Bone marrow (tissue), 2 donors: ENCODE measurements around the gene KMT5C.

Experiments used
- DNase-seq, 2 donors: peaks; one replicate each; lab custom pipeline; 2025; lab: John Stamatoyannopoulos, UW

Gene KMT5C

DNA sequence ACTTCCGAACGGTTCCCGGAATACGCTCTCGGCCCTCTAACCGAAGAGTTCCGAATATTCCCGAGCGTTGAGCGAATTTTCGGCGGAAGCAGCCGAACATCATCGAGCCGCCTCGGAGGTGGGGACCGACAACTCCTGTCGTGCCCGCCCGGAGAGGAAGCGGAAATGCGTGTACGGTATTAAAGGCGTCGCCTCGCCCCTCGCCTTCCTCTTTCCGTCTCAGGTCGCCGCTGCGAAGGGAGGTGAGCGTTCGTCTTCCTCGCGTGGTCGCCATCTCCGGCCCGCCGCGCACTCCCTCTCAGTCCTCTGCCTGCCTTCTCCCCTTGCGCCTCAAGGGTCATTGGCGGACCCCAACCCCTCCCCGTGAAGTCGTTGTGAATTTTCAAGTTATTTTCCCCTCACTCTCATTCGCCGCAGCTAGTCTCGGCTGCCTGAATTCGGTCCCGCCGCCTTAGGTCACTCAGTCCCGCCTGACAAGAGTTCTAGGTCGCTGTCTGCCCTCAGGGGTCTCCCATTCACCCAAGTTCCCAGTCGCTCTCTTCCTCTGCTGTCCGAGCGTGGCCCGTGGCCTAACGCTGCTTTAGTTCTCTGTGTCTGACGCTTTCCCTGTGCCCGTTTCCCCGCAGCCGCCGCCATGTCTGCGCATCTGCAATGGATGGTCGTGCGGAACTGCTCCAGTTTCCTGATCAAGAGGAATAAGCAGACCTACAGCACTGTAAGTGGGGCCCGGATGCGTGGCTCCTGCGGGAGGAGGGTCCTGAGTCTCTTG lies 46.2 kb downstream of the KMT5C start, which contains the start of gene RPL28:
Gene RPL28, plus strand, starts transcription at position 209 of the 769 bp plus-strand sequence. Its CDS starts 426 bp downstream, at position 635.
- DNase-seq, result peak; percentile 94 to 97

DNA sequence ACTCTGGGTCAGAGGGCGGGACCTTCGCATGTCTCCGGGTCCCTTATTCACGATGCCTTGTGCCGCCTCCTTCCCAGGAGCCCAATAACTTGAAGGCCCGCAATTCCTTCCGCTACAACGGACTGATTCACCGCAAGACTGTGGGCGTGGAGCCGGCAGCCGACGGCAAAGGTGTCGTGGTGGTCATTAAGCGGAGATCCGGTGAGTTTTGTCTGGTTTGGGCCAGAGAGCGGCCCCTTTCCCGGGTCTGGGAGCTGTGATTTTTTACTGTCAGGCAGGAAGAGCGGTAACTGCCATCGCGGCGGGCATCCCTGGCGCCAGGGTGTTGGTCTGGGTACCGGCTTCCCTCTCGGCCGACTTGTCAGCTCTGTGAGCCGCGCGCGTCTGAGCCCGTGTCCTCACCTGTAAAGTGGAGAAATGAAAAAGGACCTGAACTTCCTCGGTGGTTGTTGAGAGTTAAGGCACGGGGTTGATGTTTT lies 46.9 kb downstream of the KMT5C start:
- DNase-seq, result no peak

DNA sequence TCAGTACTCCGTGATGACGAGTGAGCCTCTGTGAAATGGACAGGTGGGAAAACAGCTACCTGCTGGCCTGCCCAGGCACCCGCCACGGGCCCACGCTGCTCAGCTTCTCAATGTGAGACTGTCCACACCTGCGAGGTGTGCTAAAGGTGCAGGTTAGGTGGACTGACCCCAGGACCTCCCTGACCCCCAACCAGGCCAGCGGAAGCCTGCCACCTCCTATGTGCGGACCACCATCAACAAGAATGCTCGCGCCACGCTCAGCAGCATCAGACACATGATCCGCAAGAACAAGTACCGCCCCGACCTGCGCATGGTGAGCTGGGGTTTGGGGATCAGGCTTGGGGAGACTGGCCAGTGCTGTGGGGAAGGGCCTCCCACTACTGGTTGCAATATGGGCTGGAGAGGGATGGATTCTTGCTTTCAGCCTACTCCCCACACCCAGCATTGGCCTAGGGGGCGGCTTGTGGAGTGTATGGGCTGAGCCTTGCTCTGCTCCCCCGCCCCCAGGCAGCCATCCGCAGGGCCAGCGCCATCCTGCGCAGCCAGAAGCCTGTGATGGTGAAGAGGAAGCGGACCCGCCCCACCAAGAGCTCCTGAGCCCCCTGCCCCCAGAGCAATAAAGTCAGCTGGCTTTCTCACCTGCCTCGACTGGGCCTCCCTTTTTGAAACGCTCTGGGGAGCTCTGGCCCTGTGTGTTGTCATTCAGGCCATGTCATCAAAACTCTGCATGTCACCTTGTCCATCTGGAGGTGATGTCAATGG lies 48.2 kb downstream of the KMT5C start:
- no peak for DNase-seq

- no peak for DNase-seq
Observed at GRCh38 chr19:55389386-55390317, 50.0 kb downstream of the KMT5C start.

GRCh38 chr19:55390461-55390880 lies 50.8 kb downstream of the KMT5C start:
- no peak for DNase-seq

DNA sequence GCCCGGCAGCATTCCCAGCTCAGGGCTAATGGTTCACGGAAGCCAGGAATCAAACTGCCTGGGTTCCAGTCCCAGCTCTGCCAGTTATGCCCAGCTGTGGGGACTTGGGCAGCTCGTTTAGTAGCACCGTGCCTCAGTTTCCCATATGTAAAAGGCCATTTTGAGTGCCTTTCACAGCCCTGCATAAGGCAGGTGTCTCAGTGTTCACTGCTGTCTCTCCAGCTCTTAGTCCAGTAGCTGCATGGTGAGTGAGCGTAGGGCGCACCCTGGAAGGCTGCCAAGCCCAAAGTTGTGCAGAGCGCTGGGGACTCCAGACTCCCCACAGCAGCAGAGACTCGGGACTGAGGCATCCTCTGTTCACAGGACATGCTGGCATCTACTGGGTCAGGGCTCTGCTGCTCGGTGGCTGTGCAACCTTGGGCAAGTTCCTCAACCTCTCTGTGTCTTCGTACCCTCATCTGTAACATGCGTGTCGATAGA lies 51.6 kb downstream of the KMT5C start:
- no peak for DNase-seq

- DNase-seq, result no peak
Observed at GRCh38 chr19:55391702-55392615, 52.3 kb downstream of the KMT5C start.

- DNase-seq, result no peak
Observed at GRCh38 chr19:55392820-55393761, 53.4 kb downstream of the KMT5C start.
